ENCODE data around the gene CHKA. TPM values are rescaled to one million over a fixed set of nuclear protein-coding genes. Genes with fewer than 3 reads are reported as not detected.

Gene CHKA
- total RNA-seq, 2 donors from 2014 or later = 50.1 to 83.7 TPM

DNA sequence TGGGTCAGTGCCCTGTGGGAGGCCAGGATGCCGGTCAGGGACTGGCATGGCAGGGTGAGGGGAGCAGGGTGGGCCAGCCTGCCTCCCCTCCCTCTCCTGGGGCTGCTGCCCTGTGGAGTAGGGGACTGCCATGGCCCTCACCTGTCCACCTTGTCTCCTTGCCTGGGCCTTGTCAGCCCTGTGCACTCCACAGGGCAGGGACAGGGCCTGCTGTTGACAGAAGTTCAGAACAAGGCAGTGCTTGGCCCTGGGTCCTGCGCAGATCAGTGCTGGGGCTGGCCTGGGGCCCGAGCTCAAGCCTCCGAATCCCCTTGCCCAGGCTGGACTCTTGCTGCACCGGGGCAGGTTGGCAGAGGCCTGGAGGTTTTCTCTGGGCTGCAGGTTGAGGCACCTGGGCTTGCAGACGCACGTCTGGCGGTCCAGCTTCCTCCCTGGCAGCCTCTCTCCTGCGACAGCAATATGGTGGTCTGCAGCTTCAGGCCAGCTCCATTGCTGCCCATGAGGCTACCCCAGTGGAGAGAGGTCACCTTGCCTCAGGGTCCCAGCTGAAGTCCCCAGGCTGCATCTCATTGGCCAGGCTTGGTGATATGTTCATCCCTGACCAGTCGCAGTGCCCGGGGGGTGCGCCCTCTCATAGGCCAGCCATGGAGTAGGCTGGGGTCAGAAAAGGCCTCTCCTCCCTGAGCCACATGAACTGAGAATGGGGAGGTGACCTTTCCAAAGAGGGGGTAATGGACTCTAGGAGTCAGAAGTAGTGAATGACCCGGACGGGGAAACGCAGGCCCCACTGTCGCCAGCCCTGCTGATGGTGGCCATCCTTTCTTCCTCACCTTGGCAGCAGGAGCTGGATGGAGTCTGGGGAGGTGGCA, 21.5 kb upstream of the CHKA start:
- Histone ChIP-seq H3K4me1 (peaks cover 13% of the 10 kb centered on the region), H3K27me3 (no peaks in the 10 kb centered on the region), H3K9ac (ENCODE audit: low read depth in 2 of 2, low read length in 2 of 2) (no peak overlapping the region), H3K36me3 (no peaks in the 10 kb centered on the region), H3K4me3 (no peak overlapping the region), H3K27ac (no peak overlapping the region), H3K9me3 (no peaks in the 10 kb centered on the region)
- TF ChIP-seq, protein P1, sequence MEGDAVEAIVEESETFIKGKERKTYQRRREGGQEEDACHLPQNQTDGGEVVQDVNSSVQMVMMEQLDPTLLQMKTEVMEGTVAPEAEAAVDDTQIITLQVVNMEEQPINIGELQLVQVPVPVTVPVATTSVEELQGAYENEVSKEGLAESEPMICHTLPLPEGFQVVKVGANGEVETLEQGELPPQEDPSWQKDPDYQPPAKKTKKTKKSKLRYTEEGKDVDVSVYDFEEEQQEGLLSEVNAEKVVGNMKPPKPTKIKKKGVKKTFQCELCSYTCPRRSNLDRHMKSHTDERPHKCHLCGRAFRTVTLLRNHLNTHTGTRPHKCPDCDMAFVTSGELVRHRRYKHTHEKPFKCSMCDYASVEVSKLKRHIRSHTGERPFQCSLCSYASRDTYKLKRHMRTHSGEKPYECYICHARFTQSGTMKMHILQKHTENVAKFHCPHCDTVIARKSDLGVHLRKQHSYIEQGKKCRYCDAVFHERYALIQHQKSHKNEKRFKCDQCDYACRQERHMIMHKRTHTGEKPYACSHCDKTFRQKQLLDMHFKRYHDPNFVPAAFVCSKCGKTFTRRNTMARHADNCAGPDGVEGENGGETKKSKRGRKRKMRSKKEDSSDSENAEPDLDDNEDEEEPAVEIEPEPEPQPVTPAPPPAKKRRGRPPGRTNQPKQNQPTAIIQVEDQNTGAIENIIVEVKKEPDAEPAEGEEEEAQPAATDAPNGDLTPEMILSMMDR (IDR thresholded peaks at IDR 0.05) = no peak
- intact Hi-C loops (cut with DNase I) = no loop called here
- no peak for DNase-seq

DNA sequence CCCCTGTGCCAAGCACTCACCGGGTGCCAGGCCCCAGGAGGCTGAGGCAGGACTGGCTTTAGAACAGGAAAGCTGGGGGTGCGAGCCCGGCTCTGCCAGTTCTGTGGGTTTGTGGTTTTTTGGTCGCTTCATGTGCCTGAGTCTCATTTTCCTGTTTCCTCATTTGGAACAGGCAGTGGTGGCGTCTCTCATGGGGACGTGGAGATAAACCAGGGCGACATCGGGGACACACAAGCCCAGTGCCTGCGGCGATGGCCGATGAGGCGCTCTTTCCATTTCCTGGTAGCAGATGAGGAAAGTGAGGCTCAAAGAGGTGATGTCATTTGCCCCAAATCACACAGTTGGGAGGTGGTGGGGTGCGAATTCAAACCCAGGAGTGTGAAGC, 20.8 kb upstream of the CHKA start:
- Histone ChIP-seq H3K9ac (ENCODE audit: low read depth in 2 of 2, low read length in 2 of 2) (no peak overlapping the region), H3K4me3 (no peak overlapping the region), H3K9me3 (no peaks in the 10 kb centered on the region), H3K4me1 (peaks cover 13% of the 10 kb centered on the region), H3K36me3 (no peaks in the 10 kb centered on the region), H3K27me3 (no peaks in the 10 kb centered on the region), H3K27ac (no peak overlapping the region)
- TF ChIP-seq, protein P1 (IDR thresholded peaks at IDR 0.05) = no peak
- intact Hi-C loops (cut with DNase I) = no loop called here
- DNase-seq = no peak

DNA sequence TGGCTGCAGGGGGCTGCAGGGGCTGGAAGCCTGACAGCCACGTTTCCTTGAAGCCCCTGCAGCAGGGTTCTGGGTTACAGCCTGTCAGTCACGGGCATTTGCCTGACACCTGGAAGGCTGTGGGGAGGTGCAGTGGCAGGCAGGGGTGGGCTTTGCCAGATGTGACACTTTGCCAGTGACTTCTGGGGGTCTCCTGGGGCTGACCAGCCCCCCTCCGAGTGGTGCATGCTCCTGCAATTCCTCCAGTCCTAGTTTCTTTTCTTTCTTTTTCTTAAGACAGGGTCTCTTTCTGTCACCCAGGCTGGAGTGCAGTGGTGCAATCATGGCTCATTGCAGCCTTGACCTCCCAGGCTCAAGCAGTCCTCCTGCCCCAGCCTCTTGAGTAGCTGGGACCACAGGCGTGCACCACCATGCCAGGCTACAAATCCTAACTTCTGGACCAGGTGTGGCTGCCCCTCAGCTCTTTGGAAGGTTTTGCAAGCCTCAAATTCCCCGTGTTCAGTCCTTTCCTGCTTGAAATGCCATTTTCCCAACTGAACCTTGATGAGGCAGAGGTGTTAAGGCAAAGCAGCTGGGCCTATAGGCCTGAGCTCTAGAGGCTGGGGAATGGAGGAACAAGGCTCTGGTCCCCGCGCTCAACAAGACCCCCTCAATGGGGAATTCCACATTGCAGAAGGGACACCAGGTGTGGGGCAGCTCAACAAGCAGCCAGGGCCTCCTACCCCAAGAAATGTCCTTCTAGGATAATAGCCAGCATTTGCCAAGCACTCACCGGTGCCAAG, 20.2 kb upstream of the CHKA start:
- no peak overlapping the region for H3K27ac ChIP-seq
- no peak overlapping the region for H3K4me3 ChIP-seq
- TF ChIP-seq, protein P1 (IDR thresholded peaks at IDR 0.05) = no peak
- no peak for DNase-seq
- intact Hi-C loops (cut with DNase I) = no loop called here
- H3K9me3 ChIP-seq = no peaks in the 10 kb centered on the region
- no peak overlapping the region for H3K9ac ChIP-seq (ENCODE audit: low read depth in 2 of 2, low read length in 2 of 2)
- no peaks in the 10 kb centered on the region for H3K27me3 ChIP-seq
- no peaks in the 10 kb centered on the region for H3K36me3 ChIP-seq
- H3K4me1 ChIP-seq = peaks cover 11% of the 10 kb centered on the region

DNA sequence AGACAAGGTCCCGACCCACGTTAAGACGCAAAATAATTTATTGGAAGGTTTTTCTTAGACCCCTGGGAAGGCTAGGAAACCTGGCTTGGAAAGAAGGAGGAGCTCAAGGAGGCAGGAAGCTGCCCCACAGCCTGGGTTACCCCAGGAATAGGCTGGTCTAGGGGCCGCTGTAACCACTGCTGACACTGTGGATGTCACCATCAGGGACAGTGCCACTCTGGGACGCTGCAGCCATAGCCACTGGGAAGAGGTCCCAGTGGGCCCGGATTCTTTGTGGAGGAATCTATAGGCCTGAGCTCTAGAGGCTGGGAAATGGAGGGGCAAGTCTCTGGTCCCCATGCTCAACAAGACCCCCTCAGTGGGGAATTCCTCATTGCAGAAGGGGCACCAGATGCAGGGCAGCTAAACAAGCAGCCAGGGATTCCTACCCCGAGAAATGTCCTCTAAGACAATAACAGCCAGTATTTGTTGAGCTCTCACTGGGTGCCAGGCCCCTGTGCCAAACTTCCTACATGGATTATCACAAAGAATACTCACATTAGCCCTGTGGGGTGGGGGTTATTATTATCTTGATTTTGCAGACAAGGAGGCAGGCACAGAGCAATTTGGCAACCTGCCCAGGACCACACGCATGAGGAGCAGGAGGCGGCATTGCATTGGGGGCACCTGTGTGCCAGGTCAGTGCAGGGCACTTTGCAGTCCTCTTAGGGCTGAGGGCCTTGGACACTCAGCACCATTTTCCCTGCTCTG, 19.5 kb upstream of the CHKA start:
- Histone ChIP-seq H3K9ac (ENCODE audit: low read depth in 2 of 2, low read length in 2 of 2) (no peak overlapping the region), H3K9me3 (no peaks in the 10 kb centered on the region), H3K27ac (no peak overlapping the region), H3K27me3 (no peaks in the 10 kb centered on the region), H3K4me3 (no peak overlapping the region), H3K4me1 (peaks cover 4% of the 10 kb centered on the region), H3K36me3 (no peaks in the 10 kb centered on the region)
- DNase-seq = no peak
- TF ChIP-seq, protein P1 (IDR thresholded peaks at IDR 0.05) = no peak
- intact Hi-C loops (cut with DNase I) = no loop called here

DNA sequence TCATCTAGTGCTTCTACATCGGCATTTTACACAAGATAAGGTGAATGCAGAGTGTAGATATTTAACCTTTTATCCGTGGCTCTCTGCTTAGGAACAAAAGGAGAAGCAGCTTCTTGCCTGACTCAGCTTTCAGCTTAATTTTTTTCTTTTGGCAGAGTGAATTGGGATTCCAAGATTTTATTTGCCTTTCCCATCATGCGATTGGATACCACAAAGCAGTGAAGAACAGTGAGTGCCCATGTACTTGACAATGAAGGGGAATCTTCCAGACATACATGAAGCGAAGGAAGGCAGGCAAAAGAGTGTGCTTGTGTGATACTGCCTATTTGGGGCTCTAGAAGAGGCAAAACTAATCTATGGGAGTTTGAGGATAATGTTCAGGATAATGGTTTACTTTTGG, 17.0 kb upstream of the CHKA start:
- no peak for DNase-seq
- Histone ChIP-seq H3K9me3 (no peaks in the 10 kb centered on the region), H3K4me3 (no peak overlapping the region), H3K36me3 (no peaks in the 10 kb centered on the region), H3K27me3 (no peaks in the 10 kb centered on the region), H3K9ac (ENCODE audit: low read depth in 2 of 2, low read length in 2 of 2) (peak overlapping the region in 1 of 2 donors; percentile 40), H3K27ac (no peak overlapping the region), H3K4me1 (no peaks in the 10 kb centered on the region)
- intact Hi-C loops (cut with DNase I) = no loop called here
- TF ChIP-seq, protein P1 (IDR thresholded peaks at IDR 0.05) = no peak
